ENCODE data around the gene HIVEP1. TPM values are rescaled to one million over a fixed set of nuclear protein-coding genes. Genes with fewer than 3 reads are reported as not detected.
A peak's percentile ranks its signal among the peaks of the same experiment; 100 is the strongest.

Gene HIVEP1
- total RNA-seq, 1 donor from 2014 or later, result 37.4 TPM

DNA sequence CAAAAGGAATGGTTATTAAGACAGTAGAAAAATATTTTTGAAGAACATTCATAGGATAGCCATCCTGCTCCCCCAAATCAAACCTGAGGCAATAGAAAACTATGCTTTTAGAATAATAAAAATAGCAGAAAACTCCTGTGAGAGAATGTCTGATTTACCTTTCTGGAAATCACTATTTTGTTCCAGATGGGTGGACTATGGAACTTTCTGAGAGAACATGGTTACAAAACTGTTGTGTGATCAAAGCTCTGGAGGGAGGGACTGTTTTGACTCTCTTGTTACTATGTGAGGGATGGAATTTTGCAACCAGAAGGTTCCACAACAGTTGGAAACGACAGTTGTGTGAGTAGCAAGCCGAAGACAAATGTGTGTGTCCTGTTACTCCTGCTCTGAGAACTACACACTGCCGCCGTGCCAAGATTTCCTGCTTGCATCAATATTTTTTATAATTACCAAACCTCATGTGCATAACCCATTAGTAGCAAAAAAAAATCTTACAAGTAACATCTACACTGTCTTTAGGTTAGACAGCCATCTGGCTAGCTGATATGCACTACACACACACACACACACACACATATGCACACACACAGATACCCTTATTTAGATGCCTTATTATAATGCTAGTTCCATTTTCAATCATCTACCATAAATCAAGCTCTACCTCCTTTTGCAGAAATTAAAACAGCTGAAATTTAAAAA, 11.0 kb upstream of the HIVEP1 start:
- TF ChIP-seq CTCF (conservative IDR thresholded peaks at IDR 0.05), result no peak
- H3K36me3 Mint-ChIP-seq, result no peaks in the 10 kb centered on the region
- DNase-seq (ENCODE audit: extremely low spot score, unreplicated experiment), result no peak
- H3K27ac Mint-ChIP-seq, result no peak overlapping the region
- H3K4me3 Mint-ChIP-seq, result no peak overlapping the region
- no peaks in the 10 kb centered on the region for H3K9me3 Mint-ChIP-seq
- H3K4me1 Mint-ChIP-seq (ENCODE audit: unreplicated experiment), result no peaks in the 10 kb centered on the region
- H3K27me3 Mint-ChIP-seq, result no peaks in the 10 kb centered on the region

DNA sequence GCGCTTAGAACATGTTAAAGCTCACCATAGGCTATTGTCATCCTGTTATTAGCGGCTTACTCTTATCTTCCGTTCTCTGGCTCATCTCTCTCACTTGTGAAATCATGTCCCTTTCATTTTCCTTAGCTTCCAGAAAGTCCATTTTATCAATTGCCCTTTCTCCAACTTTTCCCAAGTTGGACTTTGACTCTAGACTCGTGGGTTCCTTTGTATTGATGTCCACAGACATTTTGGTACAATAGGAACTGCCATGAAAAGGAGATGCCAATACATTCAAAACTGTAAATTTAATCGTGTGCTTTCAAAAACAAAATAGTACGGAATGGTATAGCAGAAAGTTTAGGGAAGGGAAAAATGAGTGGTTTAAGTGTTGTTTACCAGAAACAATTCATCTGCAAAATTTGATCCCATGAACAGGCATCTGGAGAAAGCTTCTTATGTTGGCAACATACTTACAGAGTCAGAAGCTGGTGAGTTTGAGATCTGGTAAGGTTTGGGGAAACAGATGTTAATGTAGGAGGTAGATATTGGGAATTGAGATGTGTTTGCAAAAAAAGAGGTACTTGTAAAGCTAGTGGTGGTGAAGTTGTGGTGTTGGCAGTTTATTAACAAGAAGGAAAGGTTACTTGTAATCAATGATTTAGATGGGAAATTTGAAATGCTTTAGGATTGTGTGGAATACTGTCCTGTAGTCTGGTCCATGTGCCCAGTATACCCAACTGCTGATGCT, 10.2 kb upstream of the HIVEP1 start:
- no peak for TF ChIP-seq CTCF (conservative IDR thresholded peaks at IDR 0.05)
- Mint-ChIP-seq H3K4me1 (ENCODE audit: unreplicated experiment) (no peaks in the 10 kb centered on the region), H3K36me3 (no peaks in the 10 kb centered on the region), H3K27ac (no peak overlapping the region), H3K9me3 (no peaks in the 10 kb centered on the region), H3K4me3 (no peak overlapping the region), H3K27me3 (no peaks in the 10 kb centered on the region)
- no peak for DNase-seq (ENCODE audit: extremely low spot score, unreplicated experiment)

- Mint-ChIP-seq H3K9me3 (no peaks in the 10 kb centered on the region), H3K4me3 (peak overlapping the region; percentile 99), H3K36me3 (no peaks in the 10 kb centered on the region), H3K4me1 (ENCODE audit: unreplicated experiment) (peaks cover 12% of the 10 kb centered on the region), H3K27me3 (no peaks in the 10 kb centered on the region), H3K27ac (peak overlapping the region; percentile 100)
- DNase-seq (ENCODE audit: extremely low spot score, unreplicated experiment), result no peak
- TF ChIP-seq CTCF (conservative IDR thresholded peaks at IDR 0.05), result no peak
Measured at GRCh38 chr6:12007473-12007872, 4.6 kb upstream of the HIVEP1 start.

DNA sequence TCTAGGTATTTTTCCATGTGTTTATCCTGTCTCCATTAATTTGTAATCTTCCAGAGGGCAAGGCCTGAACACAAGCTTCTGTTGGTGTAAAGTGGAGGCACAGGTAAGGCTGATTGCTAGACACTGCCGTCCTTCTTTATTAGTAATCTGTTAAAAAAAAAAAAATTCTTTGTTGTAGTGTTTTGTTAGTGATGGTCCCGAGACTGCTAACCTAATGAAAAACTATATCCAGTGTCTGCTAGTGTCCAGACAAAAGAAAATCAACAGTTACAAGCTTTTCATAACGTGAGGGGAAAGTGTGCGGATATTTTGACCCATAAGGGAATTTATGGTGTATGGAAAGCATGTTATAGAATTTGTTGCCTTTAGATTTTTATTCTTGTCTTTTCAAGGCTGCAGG, 4.2 kb upstream of the HIVEP1 start:
- no peak for TF ChIP-seq CTCF (conservative IDR thresholded peaks at IDR 0.05)
- H3K4me1 Mint-ChIP-seq (ENCODE audit: unreplicated experiment), result peaks cover 12% of the 10 kb centered on the region
- peak overlapping the region; percentile 99 for H3K4me3 Mint-ChIP-seq
- no peaks in the 10 kb centered on the region for H3K36me3 Mint-ChIP-seq
- H3K27ac Mint-ChIP-seq, result peak overlapping the region; percentile 100
- no peaks in the 10 kb centered on the region for H3K9me3 Mint-ChIP-seq
- DNase-seq (ENCODE audit: extremely low spot score, unreplicated experiment), result no peak
- no peaks in the 10 kb centered on the region for H3K27me3 Mint-ChIP-seq

- no peaks in the 10 kb centered on the region for H3K36me3 Mint-ChIP-seq
- peak overlapping the region; percentile 99 for H3K4me3 Mint-ChIP-seq
- peak; percentile 87 for DNase-seq (ENCODE audit: extremely low spot score, unreplicated experiment)
- TF ChIP-seq CTCF (conservative IDR thresholded peaks at IDR 0.05), result no peak
- peak overlapping the region; percentile 100 for H3K27ac Mint-ChIP-seq
- peaks cover 13% of the 10 kb centered on the region for H3K4me1 Mint-ChIP-seq (ENCODE audit: unreplicated experiment)
- no peaks in the 10 kb centered on the region for H3K9me3 Mint-ChIP-seq
- H3K27me3 Mint-ChIP-seq, result peaks cover 4% of the 10 kb centered on the region
Measured at GRCh38 chr6:12008366-12009179, 3.5 kb upstream of the HIVEP1 start.
